Medulla oblongata (tissue), 1 donor: ENCODE results near the gene CLN6.
A peak's percentile ranks its signal among the peaks of the same experiment; 100 is the strongest.

Source experiments
- DNase-seq: peaks from one replicate; pipeline ENCODE4 v3.0.0-alpha.2; 2015; ENCODE audit errors: extremely low spot score

CLN6 gene

DNA sequence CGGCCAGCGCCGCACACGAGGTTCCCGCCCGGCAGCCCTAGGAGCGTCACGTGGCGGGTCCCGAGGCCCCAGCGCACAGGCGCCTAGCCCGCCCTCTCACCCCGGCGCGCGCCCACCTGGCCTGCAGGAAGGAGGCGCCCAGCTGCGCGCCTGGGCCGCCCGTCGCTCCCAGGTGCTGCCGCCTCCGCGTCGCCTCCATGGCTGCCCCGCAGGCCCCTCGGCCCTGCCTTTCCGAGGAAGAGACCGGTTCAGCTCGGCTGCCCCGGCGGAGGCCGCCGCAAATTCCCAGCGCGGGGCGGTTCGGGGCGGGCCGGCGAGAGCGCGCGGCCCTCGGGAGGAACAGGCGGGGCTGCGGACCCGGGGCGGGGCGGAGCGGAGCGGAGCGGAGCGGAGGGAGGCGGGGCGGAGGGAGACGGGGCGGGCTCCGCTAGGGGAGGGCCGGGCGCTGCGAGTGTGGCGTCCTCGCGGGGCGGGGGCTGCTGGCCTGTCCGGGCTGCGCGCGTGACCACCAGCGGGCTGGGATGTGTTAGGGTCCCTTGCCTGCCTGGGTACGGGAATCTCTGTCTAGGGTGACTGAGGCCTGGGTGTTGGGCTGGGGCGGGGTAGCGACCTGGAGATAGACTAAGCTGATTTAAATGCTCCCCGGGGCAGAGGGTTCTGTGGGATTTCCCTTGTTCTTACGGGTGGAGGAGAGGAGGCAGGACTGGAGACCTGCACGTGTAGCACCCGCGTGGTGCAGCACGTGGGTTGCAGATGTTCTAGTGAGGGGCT lies at the start of gene CLN6:
Gene CLN6 (minus strand): TSS at position 343 of the 771 bp plus-strand sequence. CDS start 144 bp downstream, at position 199.
- peak; percentile 87 for DNase-seq

GRCh38 chr15:68278595-68279405 lies 49.3 kb upstream of the CLN6 start:
- peak; percentile 41 for DNase-seq

DNA sequence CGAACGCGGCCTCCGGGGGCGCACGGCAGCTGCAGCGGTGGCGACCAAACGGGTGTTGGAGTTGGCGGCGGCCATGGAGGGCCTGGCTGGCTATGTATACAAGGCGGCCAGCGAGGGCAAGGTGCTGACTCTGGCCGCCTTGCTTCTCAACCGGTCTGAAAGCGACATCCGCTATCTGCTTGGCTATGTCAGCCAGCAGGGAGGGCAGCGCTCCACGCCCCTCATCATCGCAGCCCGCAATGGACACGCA lies 48.7 kb upstream of the CLN6 start:
- DNase-seq, result no peak

GRCh38 chr15:68277603-68278344 lies 48.2 kb upstream of the CLN6 start, which contains the start of gene FEM1B:
FEM1B (plus strand) TSS chr15:68277745; CDS start chr15:68278418, 673 bp downstream.
- peak; percentile 95 for DNase-seq

DNA sequence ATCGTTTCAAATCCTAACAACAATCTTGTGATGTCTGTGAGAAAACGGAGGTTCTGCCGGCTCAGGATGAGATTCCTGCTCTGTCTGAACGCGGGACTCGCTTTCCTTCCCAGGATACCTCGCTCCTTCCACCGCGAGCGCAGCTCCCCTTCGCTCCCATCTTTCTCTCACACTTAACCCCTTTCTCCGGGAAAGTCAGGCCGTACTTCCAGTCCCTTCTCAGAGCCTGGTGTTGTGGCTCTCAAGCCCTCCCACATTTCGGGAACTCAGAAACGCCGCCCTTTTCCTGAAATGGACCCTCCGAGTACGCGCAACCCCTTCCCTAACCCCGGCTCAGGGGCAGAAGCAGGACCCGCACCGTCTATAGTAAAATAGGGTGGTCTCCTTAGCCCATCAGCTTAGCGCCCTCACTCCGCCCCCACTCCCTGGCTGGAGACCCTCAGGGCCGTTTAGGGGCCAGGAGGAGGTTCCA lies 47.6 kb upstream of the CLN6 start:
- peak; percentile 66 for DNase-seq

GRCh38 chr15:68276668-68277067 lies 47.1 kb upstream of the CLN6 start:
- DNase-seq, result peak; percentile 48

DNA sequence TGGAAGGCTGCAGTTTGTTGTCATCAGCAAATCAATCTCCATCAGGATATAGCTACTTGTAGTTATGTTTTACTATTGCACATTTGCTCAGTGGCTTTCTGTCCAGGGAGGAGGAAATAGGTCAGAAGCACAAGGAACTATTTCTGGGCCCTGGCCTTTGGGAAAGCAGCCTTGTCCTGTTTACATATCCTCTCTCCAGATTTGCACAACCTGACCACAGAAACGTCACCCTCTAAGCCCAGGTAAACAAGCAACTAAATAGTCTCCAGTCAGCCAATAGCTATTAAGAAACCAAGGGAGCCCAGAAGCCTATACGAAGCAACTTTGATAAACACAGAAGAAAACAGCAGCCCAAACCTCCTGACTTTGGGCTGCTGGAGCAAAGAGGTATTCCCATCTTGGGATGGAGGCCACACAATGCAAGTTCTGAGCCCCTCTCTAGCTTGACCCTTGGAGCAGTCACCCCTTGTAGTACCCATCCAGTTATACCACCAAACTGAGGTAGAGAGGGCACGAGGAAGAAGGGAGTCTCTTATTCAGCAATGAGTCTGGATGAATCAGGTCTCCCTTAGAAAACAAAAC lies 45.7 kb upstream of the CLN6 start:
- DNase-seq, result no peak

- DNase-seq, result no peak
These were observed 44.8 kb upstream of the CLN6 start for GRCh38 chr15:68274201-68274848.

GRCh38 chr15:68272721-68273271 lies 43.3 kb upstream of the CLN6 start:
- no peak for DNase-seq

DNA sequence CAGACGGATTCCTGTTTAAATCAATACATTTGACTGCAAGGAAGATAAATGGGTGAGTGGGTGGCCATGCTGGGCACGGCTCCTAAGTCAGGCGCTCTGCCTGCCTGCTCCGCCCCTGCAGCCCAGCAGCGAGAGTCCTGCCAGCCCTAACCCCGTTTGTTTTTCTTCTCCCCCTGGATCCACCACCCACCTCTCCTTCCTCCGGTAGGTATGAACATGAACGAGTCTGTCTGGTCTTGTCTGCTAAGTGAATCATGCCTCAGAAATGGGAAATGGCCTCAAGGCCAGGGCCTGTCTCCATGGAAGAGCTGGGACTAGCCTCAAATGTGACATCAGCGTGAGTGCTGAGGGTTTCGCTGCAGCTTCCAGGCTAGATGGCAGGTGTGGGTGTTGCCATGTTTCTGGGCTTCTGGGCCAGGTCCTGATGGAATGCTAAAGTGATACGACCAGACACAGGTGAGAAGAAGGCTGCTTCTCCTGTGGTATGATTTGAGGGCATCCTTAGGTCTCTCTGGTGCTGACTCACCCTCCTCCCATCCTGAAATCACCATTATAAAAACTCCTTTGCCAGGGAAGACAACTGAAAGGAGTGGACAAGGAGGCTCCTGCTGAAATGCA lies 42.4 kb upstream of the CLN6 start:
- peak; percentile 65 for DNase-seq

GRCh38 chr15:68268405-68268804 lies 38.9 kb upstream of the CLN6 start:
- no peak for DNase-seq

- DNase-seq, result no peak
These were observed 36.1 kb upstream of the CLN6 start for GRCh38 chr15:68265674-68266073.

GRCh38 chr15:68265081-68265480 lies 35.6 kb upstream of the CLN6 start:
- no peak for DNase-seq

DNA sequence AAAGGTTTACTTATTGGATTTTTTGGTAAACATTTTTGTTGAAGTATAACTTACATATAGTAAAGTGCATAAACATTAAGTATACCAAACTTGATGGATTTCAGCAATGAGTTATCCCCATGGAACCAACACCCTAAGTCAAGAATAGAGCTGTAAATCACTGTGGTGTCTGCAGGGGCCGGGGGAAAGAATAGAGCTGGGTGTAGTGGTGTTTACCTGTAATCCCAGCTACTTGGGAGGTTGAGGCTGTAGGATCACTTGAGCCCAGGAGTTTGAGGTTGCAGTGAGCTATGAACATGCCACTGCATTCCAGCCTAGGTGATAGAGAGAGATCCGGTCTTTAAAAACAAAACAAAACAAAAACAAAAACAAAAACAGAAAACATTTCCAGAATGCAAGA lies 34.8 kb upstream of the CLN6 start:
- DNase-seq, result no peak

- DNase-seq, result no peak
These were observed 33.2 kb upstream of the CLN6 start for GRCh38 chr15:68262514-68263356.

GRCh38 chr15:68261980-68262379 lies 32.5 kb upstream of the CLN6 start:
- no peak for DNase-seq

GRCh38 chr15:68261241-68261640 lies 31.7 kb upstream of the CLN6 start:
- no peak for DNase-seq

- no peak for DNase-seq
These were observed 30.4 kb upstream of the CLN6 start for GRCh38 chr15:68259883-68260282.

DNA sequence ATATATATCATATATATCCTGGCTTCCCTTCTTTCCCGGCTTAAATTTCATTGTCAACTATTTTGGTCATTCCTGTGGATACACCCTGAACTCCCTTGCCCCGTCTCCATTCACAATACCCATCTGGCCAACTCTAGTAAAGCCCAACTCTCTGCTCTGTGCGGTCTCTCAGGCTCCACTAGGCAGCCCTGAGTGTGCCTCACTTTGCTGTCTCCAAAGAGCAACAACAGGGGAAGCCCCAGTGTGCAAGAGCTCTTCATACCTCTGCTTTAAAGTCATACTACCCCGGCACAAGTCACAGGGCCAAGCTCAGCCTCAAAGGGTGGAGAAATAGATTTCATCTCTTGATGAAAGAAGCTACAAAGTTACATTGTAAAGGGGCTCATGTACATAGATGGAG lies 29.2 kb upstream of the CLN6 start:
- DNase-seq, result no peak
